HG03378 (cell line): Measurements from ENCODE around the gene FOLR3.
"Not testable (repeated sequence)": the region's sequence is repeated elsewhere in the genome, so short reads cannot be mapped to it uniquely, and the experiment has no call there.

Experiments used
- ATAC-seq: cut with Tn5 transposase; IDR thresholded peaks from one replicate; pipeline ENCODE4 v1.9.1; 2021; ENCODE audit warnings: mild to moderate bottlenecking, moderate library complexity; ENCODE audit not compliant: unreplicated experiment

The FOLR3 gene

DNA sequence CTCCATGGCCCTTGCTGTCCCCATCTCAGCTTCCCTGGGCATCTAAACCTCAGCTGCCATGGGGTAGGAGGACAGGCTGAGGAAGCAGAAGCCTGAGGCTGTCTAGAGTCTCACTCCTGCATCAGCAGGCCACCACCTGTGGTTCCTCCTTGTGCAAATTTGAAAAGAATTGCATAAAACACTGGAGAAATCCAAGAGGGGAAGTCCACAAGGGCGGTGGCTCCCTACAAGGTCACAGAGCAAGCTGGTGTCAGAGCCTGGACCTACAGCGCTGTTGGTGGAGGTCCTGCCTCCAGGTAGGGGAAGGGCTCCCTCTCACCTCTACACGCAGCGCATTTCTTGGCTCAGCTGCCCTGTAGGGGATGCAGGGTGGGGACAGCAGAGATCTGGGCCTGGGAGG lies at the start of gene FOLR3:
TSS of gene FOLR3 (plus strand) at position 253 of the 400 bp plus-strand sequence. CDS start 228 bp downstream, outside the sequence.
- not testable (repeated sequence) for ATAC-seq

DNA sequence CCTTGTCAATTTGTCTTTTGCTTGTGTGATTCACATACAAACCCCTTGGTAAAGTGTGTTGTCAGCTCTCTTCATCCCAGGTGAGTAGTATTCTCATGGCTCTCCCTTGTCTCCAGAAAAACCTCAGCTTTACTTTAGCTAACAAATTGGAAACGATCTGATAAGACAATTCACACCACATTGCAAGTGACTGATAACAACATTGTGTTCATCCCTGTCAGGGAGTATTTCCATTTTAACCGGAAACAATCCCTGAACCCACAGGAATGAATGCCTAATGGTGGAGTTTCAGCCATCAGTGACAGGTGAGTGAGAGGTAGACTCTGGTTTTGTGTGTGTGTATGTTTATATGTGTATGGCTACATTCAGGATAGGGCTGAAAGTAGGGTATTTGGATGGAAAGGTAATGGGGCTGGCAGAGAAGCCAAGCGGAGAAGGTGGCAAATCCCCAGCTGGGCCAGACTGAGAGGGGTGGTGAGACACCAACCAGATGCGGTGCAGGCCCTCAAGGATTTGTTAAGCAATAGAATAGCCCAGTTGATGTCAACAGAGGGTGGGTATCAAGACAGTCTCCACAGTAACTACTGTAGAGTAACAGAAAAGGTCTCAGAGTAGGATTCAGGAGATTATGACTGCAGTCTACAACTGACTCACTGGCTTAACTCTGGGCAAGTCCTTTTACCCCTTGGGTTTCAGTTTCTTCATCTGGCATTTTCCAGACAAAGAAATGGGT lies 47.3 kb upstream of the FOLR3 start:
- ATAC-seq: no peak

DNA sequence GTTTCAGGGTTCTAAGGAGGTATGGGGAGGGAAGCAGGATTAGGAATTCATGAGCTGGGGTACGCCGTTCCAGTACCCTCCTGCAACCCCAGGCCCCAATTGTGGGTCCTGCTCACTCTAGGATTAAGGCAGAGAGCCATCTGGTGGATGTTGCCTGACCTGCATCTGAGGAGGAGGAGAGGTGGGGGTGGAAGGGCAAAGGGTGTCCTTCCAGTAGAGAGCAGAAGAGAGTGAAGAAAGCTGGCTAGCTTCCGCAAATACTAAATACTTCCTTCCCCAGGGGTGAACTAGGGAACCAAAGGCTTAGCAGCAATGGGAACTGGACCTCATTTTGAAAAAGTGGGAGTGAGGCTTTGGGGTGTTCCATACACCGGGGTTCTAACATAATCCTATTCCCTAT lies 44.2 kb upstream of the FOLR3 start:
- ATAC-seq: no peak

- no peak for ATAC-seq
Measured at GRCh38 chr11:72098741-72099140, 36.8 kb upstream of the FOLR3 start.

- ATAC-seq: no peak
Measured at GRCh38 chr11:72100009-72100408, 35.5 kb upstream of the FOLR3 start.

GRCh38 chr11:72100462-72100861 lies 35.1 kb upstream of the FOLR3 start:
- no peak for ATAC-seq

- no peak for ATAC-seq
Measured at GRCh38 chr11:72102162-72102561, 33.4 kb upstream of the FOLR3 start.

DNA sequence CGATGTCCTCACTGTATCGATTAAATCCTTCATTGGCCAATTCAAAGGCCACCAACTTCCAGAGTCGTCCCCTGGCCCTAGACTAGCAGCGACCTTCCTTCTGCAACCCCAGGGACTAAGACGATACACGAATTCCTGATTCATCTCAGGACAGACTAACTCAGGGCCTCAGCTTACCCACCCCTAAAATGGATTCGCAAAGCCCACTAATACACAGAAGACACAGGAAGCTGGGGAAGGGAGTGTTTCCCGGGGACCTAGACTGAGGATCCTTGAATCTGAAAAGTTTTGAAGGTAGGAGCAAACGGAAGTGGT lies 32.9 kb upstream of the FOLR3 start:
- ATAC-seq: no peak

GRCh38 chr11:72102946-72103753 lies 32.4 kb upstream of the FOLR3 start, which contains the start of gene LAMTOR1:
LAMTOR1 (minus strand) TSS chr11:72103297; CDS start chr11:72103224, 73 bp downstream.
- peak; percentile 73 for ATAC-seq

DNA sequence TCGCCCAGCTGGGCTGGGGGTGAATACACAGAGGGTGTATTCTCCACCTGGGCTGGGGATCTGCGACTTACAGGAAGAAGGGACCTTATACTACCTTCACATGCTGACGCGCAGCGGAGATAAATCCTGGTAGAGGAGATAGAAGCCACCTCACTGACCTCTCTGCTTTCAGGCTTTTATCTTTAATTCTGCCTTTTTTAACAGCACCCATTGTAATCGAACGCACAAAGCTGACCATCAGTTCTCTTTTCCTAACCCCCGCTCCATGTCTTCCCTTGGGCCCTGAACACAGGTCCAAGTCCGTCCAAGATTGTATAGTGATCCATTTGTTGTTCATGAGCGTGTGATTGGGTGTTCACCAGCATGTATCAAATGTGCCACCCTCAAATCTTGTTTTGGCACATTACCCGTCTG lies 31.8 kb upstream of the FOLR3 start:
- ATAC-seq: no peak

- no peak for ATAC-seq
Measured at GRCh38 chr11:72105888-72106287, 29.6 kb upstream of the FOLR3 start, which contains the start of gene TOMT. TOMT (plus strand) TSS chr11:72105924; CDS start chr11:72105952, 28 bp downstream.

GRCh38 chr11:72111300-72112142 lies 24.0 kb upstream of the FOLR3 start:
- ATAC-seq: peak; percentile 1

DNA sequence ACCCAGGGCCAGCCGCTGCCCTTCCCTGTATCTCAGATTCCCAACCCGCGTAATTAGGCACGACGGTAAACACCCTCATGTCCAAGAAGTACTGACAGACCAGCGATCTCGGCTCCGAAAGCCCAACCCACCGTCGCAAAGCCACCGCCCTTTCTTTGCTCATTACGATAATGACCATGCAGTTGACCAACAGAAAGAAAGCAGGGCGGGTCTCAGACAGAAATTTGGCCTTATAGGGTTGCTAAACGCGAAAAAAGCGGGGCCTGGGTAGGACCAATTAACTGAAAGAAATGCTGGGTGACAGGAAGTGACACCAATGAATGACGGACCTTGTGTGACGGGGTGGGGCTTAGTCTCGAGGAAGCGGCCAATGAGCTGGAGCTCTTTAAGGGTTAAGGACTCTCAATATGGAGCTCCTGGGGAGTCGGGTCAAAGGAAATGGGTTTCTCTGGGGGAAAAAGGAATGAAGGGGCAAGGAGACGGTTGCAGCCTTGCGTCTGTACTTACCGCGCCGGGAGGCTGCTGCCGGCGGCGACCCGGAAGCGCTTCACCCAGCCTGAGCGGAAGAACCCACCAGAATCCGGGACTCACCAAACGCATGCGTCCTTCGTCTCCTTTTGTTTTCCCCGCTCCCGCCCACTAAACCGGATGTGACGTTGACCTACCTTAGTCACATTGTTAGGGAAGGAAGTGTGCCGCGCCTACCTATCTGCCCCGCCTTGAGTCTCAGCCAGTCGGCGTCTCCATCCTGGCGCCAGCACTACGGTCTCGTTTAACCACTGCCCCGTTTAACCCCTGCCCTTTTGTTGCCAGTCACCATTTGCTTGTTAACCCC lies 23.2 kb upstream of the FOLR3 start, which contains the start of gene ANAPC15:
TSS of gene ANAPC15 (minus strand) at position 553 of the 835 bp plus-strand sequence. CDS start 1,419 bp downstream, outside the sequence.
- peak; percentile 80 for ATAC-seq

GRCh38 chr11:72112978-72113808 lies 22.3 kb upstream of the FOLR3 start:
- no peak for ATAC-seq

- ATAC-seq: no peak
Measured at GRCh38 chr11:72114570-72114969, 21.0 kb upstream of the FOLR3 start.

GRCh38 chr11:72116019-72116755 lies 19.3 kb upstream of the FOLR3 start:
- no peak for ATAC-seq

- no peak for ATAC-seq
Measured at GRCh38 chr11:72119198-72119597, 16.3 kb upstream of the FOLR3 start.

GRCh38 chr11:72120930-72121329 lies 14.6 kb upstream of the FOLR3 start:
- ATAC-seq: no peak

- ATAC-seq: no peak
Measured at GRCh38 chr11:72122607-72123006, 12.9 kb upstream of the FOLR3 start.
